Neuron (in vitro differentiated cells): ENCODE measurements around the gene SIM2.

Experiments
- H2AFZ ChIP-seq: one replicate; pipeline ENCODE4 v1.6.1; 2013; ENCODE audit warnings: low read depth, mild to moderate bottlenecking, inconsistent platforms, low read length, moderate library complexity
- H3K27me3 ChIP-seq: one replicate; pipeline ENCODE4 v1.6.1; 2013; ENCODE audit warnings: low read length; ENCODE audit not compliant: insufficient read depth
- H3K36me3 ChIP-seq: one replicate; pipeline ENCODE4 v1.6.1; 2013; ENCODE audit warnings: low read length; ENCODE audit not compliant: insufficient read depth
- H3K4me1 ChIP-seq: one replicate; pipeline ENCODE4 v1.6.1; 2013; ENCODE audit warnings: low read length; ENCODE audit not compliant: insufficient read depth
- H3K4me3 ChIP-seq: 2 replicates; pipeline ENCODE4 v1.5.1; 2013; ENCODE audit warnings: mild to moderate bottlenecking, low read length, moderate library complexity
- H3K9me3 ChIP-seq: one replicate; pipeline ENCODE4 v1.6.1; 2013; ENCODE audit warnings: low read length

The SIM2 gene

DNA sequence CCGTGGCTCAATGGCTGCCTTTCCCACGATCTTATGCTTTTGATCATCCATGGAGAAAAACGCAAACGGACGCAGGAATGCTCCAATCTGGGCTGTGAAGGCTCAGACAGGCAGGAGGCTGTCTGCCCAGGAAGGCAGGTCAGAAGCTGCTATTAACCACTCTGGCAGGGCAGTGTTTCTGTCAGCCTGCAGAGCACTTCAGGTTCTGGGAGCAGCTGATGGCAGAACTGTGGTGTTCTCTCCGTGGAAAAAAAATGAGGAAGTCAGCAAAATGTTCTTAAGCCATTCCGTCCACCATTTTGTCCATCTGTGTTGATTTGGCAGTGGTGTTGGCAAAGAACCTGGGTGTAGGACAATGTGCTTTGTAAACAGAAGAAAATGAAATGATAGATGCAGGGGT, 91.7 kb downstream of the SIM2 start:
- Histone ChIP-seq H3K27me3 (no peaks in the 10 kb centered on the region), H3K4me1 (no peaks in the 10 kb centered on the region)

DNA sequence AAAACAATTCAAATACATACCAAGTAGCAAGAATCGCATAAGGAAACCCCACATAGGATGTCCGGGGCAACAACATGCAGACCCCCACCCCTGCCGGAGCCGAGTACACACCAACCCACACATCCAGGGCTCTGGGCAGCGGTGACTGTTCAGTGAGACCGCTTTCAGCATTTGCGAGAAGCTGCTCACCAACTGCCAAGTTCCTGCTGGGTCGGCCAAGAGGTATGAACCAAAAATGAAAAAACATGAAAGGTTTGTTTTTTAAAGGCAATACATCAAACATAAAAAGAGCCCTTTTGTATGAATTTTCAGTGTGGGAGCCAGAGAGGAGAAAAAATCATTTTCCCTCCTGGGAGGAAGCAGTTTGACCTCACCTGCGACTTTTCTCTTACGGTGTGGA, 92.3 kb downstream of the SIM2 start:
- Histone ChIP-seq H2AFZ (no peak overlapping the region), H3K36me3 (no peaks in the 10 kb centered on the region), H3K9me3 (no peaks in the 10 kb centered on the region), H3K4me3 (no peak overlapping the region), H3K4me1 (no peaks in the 10 kb centered on the region), H3K27me3 (no peaks in the 10 kb centered on the region)

More for the DNA sequence above, 91.7 kb downstream of the SIM2 start:
- Histone ChIP-seq H3K4me3 (no peak overlapping the region), H3K9me3 (no peaks in the 10 kb centered on the region), H2AFZ (no peak overlapping the region), H3K36me3 (no peaks in the 10 kb centered on the region)

- Histone ChIP-seq H3K9me3 (no peaks in the 10 kb centered on the region), H2AFZ (no peak overlapping the region), H3K4me3 (no peak overlapping the region), H3K4me1 (no peaks in the 10 kb centered on the region), H3K27me3 (no peaks in the 10 kb centered on the region), H3K36me3 (no peaks in the 10 kb centered on the region)
Observed at GRCh38 chr21:36791695-36792470, 93.0 kb downstream of the SIM2 start.

DNA sequence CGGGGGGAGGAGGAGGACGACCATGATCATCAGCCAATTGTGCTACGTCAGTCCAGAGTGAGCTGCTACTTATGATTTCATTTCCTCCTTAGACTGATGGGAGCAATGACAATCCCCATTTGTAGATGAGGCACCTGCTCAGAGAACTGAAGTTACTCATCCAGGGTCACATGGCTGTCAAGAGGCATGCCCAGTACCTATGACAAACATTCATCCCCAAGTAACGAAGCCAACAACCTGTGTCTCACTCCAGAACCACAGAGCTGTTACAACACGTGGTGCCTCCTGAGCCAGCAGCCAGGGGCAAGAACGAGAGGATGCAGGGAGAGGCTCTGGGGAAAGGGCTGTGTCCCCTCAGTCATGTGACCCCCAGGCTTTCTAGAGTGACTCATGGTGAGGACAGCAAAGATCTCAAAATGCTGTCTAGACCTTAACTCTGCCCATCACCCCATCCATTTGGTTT, 93.6 kb downstream of the SIM2 start:
- H3K4me1 ChIP-seq = no peaks in the 10 kb centered on the region
- H3K27me3 ChIP-seq = no peaks in the 10 kb centered on the region

DNA sequence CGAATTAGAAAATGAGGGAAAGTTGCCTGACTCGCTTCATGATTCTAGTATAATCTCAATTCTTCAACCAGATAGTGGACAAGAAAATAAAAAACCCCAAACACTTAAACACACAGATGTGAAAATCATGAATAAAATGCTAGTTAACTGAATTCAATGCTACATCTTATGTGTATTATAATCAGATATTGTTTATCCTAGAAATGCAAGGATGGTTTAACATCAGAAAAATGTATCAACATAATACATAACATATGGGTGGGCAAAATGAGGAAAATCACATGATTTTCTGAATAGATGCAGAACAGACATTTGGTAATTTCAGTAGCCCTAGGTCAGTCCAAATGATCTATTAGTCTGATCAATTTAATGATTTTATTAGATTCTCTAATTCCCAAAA, 97.2 kb downstream of the SIM2 start:
- Histone ChIP-seq H3K4me1 (no peaks in the 10 kb centered on the region), H2AFZ (no peak overlapping the region)

More for the DNA sequence above, 93.6 kb downstream of the SIM2 start:
- Histone ChIP-seq H3K36me3 (no peaks in the 10 kb centered on the region), H2AFZ (no peak overlapping the region), H3K9me3 (peaks cover under 1% of the 10 kb centered on the region), H3K4me3 (no peak overlapping the region)

DNA sequence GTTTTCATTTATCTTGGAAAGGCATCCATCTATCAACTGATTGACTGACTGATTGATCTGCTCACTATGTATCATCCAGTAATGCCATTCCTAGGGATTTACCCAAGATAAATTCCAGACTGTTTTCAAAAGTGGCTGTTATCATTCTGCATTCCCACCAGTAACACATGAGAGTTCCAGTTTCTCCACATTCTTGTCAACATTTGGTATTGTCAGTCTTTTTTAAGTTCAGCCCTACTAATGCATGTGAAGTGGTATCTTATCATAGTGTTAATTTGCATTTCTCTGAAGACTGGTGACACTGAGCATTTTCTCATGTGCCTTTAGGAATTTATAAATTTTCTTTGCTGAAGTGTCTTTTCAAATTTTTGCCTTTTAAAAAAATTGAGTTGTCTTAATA, 99.6 kb downstream of the SIM2 start:
- Histone ChIP-seq H3K4me1 (no peaks in the 10 kb centered on the region), H3K36me3 (no peaks in the 10 kb centered on the region)

More for the DNA sequence above, 97.2 kb downstream of the SIM2 start:
- no peak overlapping the region for H3K4me3 ChIP-seq
- peaks cover 5% of the 10 kb centered on the region for H3K9me3 ChIP-seq
- no peaks in the 10 kb centered on the region for H3K27me3 ChIP-seq
- no peaks in the 10 kb centered on the region for H3K36me3 ChIP-seq

More for the DNA sequence above, 99.6 kb downstream of the SIM2 start:
- Histone ChIP-seq H2AFZ (no peak overlapping the region), H3K27me3 (no peaks in the 10 kb centered on the region), H3K4me3 (no peak overlapping the region), H3K9me3 (peaks cover 5% of the 10 kb centered on the region)
